CD4-positive, alpha-beta T cell treated with Interleukin-10 for 1 hour (primary cell): ENCODE data around the gene SNX14.

Source experiments
- DNase-seq: peaks from one replicate; pipeline ENCODE4 v3.0.0-alpha.2; 2020

The SNX14 gene

GRCh38 chr6:85460921-85461797 is 132.5 kb downstream of the SNX14 start:
- DNase-seq: peak; percentile 46

- DNase-seq: no peak
These were observed 133.3 kb downstream of the SNX14 start for GRCh38 chr6:85460154-85460920.

- no peak for DNase-seq
These were observed 134.3 kb downstream of the SNX14 start for GRCh38 chr6:85459224-85459901.

- DNase-seq: no peak
These were observed 134.9 kb downstream of the SNX14 start for GRCh38 chr6:85458782-85459181.

- no peak for DNase-seq
These were observed 135.5 kb downstream of the SNX14 start for GRCh38 chr6:85458184-85458583.

- no peak for DNase-seq
These were observed 136.9 kb downstream of the SNX14 start for GRCh38 chr6:85456782-85457181.
